Bronchial epithelial cell (primary cell): ENCODE results near the gene SRRD. TPM values are rescaled to one million over a fixed set of nuclear protein-coding genes. Genes with fewer than 3 reads are reported as not detected.
A peak's percentile ranks its signal among the peaks of the same experiment; 100 is the strongest.

Experiments used
- DNase-seq: peaks from one replicate; pipeline ENCODE4 v3.0.0-alpha.2; 2010; ENCODE audit warnings: low read depth
- FAIRE-seq: peaks from 2 replicates; lab custom pipeline; 2011; peaks lifted over from hg19 to GRCh38; lab: Jason Lieb, UNC
- H3K27me3 ChIP-seq: 2 replicates; pipeline ENCODE4 v1.5.1; 2011; ENCODE audit warnings: low read length; ENCODE audit not compliant: control insufficient read depth, insufficient read depth
- H3K36me3 ChIP-seq: 2 replicates; pipeline ENCODE4 v1.5.1; 2011; ENCODE audit warnings: low read length; ENCODE audit not compliant: control insufficient read depth, insufficient read depth
- H3K4me3 ChIP-seq: 2 replicates; pipeline ENCODE4 v1.5.1; 2011; ENCODE audit warnings: mild to moderate bottlenecking, low read depth, low read length, control low read depth
- total RNA-seq: library from RNA; depleted of rRNA; stranded (reverse); fragments of >200 nt; gene quantifications from 2 replicates; pipeline ENCODE4 v1.2.1, GENCODE V29; 2014
- TF ChIP-seq, protein P1 (sequence below): IDR thresholded peaks from 2 replicates; pipeline ENCODE4 v1.5.1; 2011; ENCODE audit warnings: mild to moderate bottlenecking, moderate library complexity, low read length, control low read depth, inconsistent platforms; ENCODE audit not compliant: insufficient read depth, severe bottlenecking

The SRRD gene
- total RNA-seq, 1 donor from 2014 or later: 26.6 TPM

DNA sequence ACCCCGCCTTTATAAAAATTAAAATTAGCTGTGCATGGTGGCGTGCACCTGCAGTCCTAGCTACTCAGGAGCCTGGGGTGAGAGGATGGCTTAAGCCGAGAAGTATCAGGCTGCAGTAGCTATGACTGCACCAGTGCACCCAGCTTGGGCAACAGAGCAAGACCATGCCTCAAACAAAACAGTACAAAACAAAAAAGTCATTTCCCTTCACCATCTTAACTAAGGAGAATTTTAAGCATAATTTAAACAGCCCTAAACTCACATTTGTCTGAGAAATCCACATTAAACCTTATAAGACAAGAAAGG lies 51.9 kb downstream of the SRRD start:
- Histone ChIP-seq H3K36me3 (peaks cover 11% of the 10 kb centered on the region), H3K4me3 (no peak overlapping the region), H3K27me3 (no peaks in the 10 kb centered on the region)
- no peak for DNase-seq
- no peak for FAIRE-seq
- TF ChIP-seq, protein P1, sequence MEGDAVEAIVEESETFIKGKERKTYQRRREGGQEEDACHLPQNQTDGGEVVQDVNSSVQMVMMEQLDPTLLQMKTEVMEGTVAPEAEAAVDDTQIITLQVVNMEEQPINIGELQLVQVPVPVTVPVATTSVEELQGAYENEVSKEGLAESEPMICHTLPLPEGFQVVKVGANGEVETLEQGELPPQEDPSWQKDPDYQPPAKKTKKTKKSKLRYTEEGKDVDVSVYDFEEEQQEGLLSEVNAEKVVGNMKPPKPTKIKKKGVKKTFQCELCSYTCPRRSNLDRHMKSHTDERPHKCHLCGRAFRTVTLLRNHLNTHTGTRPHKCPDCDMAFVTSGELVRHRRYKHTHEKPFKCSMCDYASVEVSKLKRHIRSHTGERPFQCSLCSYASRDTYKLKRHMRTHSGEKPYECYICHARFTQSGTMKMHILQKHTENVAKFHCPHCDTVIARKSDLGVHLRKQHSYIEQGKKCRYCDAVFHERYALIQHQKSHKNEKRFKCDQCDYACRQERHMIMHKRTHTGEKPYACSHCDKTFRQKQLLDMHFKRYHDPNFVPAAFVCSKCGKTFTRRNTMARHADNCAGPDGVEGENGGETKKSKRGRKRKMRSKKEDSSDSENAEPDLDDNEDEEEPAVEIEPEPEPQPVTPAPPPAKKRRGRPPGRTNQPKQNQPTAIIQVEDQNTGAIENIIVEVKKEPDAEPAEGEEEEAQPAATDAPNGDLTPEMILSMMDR: no peak

DNA sequence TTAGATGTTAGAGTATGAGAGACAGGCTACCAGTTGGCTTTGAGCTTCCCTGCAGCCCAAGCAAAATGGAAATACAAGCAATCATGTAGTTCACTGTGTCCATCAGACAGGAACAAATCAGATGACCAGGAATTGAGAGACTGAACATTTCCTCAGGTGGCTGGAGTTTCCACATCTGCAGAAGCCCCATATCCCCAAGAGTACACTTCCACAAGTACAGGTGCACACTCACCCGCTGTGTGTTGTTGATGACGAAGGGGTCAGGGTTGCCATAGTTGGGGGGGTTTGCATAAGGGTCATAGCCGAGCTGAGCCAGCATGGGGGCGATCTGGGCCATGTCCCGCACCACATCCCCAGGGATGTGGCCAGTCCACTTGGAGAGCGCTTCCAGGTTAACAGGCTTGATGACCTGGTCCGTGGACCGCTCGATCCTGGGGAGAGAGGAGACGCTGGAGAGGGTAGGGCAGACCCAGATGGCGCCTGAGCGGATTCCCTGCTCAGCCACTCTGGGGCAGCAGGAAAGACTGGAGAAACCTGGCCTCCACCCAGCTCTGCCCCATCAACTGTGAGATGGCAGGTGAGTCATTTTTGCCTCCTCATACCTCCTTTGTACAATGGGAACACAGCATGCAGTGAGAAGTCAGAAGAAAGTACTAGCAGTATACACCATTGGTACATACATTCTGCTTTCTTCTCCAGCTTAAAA lies 52.5 kb downstream of the SRRD start:
- DNase-seq (peak; percentile 54), FAIRE-seq (no peak)
- Histone ChIP-seq H3K27me3 (no peaks in the 10 kb centered on the region), H3K36me3 (peaks cover 14% of the 10 kb centered on the region), H3K4me3 (no peak overlapping the region)
- TF ChIP-seq, protein P1: no peak

DNA sequence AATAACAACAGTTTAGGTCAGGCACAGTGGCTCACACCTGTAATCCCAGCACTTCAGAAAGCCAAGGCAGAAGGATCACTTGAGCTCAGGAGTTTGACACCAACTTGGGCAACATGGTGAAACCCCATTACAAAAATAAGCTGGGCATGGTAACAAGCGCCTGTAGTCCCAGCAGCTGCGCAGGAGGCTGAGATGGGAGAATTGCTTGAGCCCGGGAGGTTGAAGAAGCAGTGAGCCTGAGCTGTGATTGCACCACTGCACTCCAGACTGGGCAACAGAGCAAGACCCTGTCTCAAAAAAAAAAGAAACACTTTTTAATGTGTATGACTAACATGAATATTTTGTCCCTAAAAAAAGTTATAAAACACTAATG lies 53.1 kb downstream of the SRRD start:
- TF ChIP-seq, protein P1: no peak
- FAIRE-seq (no peak), DNase-seq (no peak)
- Histone ChIP-seq H3K27me3 (no peaks in the 10 kb centered on the region), H3K36me3 (peaks cover 11% of the 10 kb centered on the region), H3K4me3 (no peak overlapping the region)

DNA sequence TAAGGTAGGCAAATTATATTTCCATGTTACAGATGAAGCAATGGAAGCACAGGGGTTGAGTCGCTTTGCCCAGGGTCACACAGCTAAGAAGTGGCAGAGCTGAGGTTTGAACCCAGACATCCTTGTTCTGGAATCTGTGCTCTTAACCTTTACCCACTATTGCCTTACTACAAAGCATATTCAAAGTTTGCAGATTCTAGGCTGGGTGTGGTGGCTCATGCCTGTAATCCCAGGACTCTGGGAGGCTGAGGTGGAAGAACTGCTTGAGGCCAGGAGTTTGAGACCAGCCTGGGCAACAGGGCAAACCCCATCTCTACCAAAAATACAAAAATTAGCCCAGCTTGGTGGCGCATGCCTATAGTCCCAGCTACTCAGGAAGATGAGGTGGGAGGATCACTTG lies 56.4 kb downstream of the SRRD start:
- DNase-seq (no peak), FAIRE-seq (no peak)
- TF ChIP-seq, protein P1: no peak
- Histone ChIP-seq H3K4me3 (no peak overlapping the region), H3K36me3 (peaks cover 9% of the 10 kb centered on the region), H3K27me3 (no peaks in the 10 kb centered on the region)

DNA sequence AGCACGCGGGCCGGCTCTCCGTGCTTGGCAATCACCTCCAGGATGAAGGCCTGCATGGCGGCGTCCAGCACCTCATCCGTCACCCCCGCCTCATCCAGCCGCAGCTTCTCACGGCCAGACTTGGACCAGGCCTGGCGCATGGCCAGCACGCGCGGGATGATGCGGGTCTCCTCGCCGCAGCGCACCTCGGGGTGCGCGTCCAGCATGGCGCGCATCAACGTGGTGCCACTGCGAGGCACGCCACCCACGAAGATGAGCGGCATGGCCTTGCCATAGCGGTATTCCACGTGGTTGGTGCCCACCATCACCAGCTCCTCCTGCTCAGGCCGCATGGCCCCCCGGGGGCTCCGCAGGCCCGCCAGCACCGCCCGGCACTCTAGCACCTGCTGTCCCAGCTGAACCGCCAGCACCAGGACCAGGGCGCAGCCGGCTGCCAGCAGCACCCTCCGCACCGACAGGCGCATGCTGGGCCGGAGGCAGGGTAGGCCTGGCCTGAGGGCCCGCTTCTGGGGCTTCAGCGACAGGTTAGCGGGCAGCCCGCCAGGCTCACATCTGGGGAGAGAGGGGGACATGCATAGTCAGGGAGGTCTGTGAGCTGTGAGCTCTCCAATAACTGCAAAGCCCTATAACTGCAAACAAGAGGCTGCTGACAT lies 57.6 kb downstream of the SRRD start:
- FAIRE-seq (no peak), DNase-seq (no peak)
- H3K36me3 ChIP-seq: peaks cover 6% of the 10 kb centered on the region

More for the DNA sequence above, 57.6 kb downstream of the SRRD start:
- H3K4me3 ChIP-seq: no peak overlapping the region
- no peaks in the 10 kb centered on the region for H3K27me3 ChIP-seq
- TF ChIP-seq, protein P1: no peak
